SJCRH30 (cell line): ENCODE results near the gene ING2. TPM values are rescaled to one million over a fixed set of nuclear protein-coding genes. Genes with fewer than 3 reads are reported as not detected.
"Not testable (repeated sequence)": the region's sequence is repeated elsewhere in the genome, so short reads cannot be mapped to it uniquely, and the experiment has no call there.

Experiments
- DNase-seq, 2 experiments: peaks; one replicate each; pipeline ENCODE4 v3.0.0-alpha.2; 2015 to 2020
- H3K27ac ChIP-seq: fragments of 250-450 bp; sonication (Bioruptor Pico); 2 replicates; pipeline ENCODE4 v1.5.1; 2020; ENCODE audit warnings: mild to moderate bottlenecking, moderate library complexity
- H3K27me3 ChIP-seq: fragments of 250-450 bp; sonication (Bioruptor Pico); 2 replicates; pipeline ENCODE4 v1.5.1; 2020; ENCODE audit warnings: mild to moderate bottlenecking, moderate library complexity
- H3K36me3 ChIP-seq: fragments of 250-450 bp; sonication (Bioruptor Pico); 2 replicates; pipeline ENCODE4 v1.5.1; 2020; ENCODE audit warnings: mild to moderate bottlenecking, moderate library complexity
- H3K4me1 ChIP-seq: fragments of 250-450 bp; sonication (Bioruptor Pico); 2 replicates; pipeline ENCODE4 v1.5.1; 2020; ENCODE audit warnings: mild to moderate bottlenecking, moderate library complexity
- H3K4me3 ChIP-seq: fragments of 250-450 bp; sonication (Bioruptor Pico); 2 replicates; pipeline ENCODE4 v1.5.1; 2020; ENCODE audit warnings: mild to moderate bottlenecking, moderate library complexity
- H3K9me3 ChIP-seq: fragments of 250-450 bp; sonication (Bioruptor Pico); replicated peaks from 2 replicates; pipeline ENCODE4 v1.5.1; 2020; ENCODE audit warnings: mild to moderate bottlenecking, moderate library complexity
- total RNA-seq: library from RNA; depleted of rRNA; stranded (reverse); fragments of >200 nt; shearing (Covaris generic); gene quantifications from 2 replicates; pipeline ENCODE4 v1.2.3, GENCODE V29; 2014

Gene ING2
- total RNA-seq, 1 experiment from 2014 or later = 11.8 TPM

- not testable (repeated sequence) for H3K27me3 ChIP-seq, H3K36me3 ChIP-seq, DNase-seq, H3K4me3 ChIP-seq, H3K27ac ChIP-seq, H3K4me1 ChIP-seq, H3K9me3 ChIP-seq
Observed at GRCh38 chr4:183482515-183483095, 22.3 kb upstream of the ING2 start.

DNA sequence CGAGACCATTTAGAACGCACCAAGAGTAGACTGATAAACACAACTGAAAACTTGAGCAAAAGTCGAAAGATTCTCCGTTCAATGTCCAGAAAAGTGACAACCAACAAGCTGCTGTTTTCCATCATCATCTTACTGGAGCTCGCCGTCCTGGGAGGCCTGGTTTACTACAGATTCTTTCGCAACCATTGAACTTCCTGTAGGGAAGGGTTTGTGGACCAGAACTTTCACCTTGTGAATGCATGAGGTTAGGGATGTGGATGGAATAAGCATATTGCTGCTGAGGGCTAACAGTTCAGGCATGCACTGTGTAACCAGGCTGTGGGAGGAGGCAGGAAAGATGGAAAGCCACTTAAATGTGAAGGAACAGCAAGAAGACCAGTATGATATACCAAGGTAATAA is 20.9 kb upstream of the ING2 start:
- H3K27ac ChIP-seq = no peak overlapping the region
- no peaks in the 10 kb centered on the region for H3K36me3 ChIP-seq
- no peaks in the 10 kb centered on the region for H3K27me3 ChIP-seq
- no peak for DNase-seq
- H3K4me1 ChIP-seq = no peaks in the 10 kb centered on the region
- H3K4me3 ChIP-seq = no peak overlapping the region
- H3K9me3 ChIP-seq = no peaks in the 10 kb centered on the region

DNA sequence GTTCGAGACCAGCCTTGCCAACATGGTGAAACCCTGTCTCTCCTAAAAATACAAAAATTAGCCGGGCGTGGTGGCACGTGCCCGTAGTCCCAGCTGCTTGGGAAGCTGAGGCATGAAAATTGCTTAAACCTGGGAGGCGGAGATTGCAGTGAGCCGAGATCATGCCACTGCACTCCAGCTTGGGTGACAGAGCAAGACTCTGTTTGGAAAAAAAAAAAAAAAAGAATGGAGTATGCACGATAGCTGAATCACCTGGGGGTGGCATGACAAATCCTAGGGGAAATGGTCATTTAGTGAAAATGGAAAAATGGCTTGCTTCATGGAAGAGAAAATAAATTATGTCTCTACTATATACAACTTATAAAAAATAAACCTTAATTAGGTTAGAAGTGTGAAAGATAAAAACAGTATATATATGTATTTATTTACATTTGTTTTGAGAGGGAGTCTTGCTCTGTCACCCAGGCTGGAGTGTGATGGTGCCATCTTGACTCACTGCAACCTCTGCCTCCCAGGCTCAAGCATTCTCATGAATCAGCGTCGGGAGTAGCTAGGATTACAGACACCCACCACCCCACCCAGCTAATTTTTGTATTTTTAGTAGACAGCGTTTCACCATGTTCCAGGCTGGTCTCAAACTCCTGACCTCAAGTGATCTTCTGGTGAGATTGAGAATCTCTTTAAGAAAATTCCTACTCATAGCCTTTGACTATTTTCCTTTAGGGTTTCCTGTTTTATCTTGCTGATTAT is 19.3 kb upstream of the ING2 start:
- H3K4me1 ChIP-seq = no peaks in the 10 kb centered on the region
- no peak overlapping the region for H3K27ac ChIP-seq
- no peaks in the 10 kb centered on the region for H3K36me3 ChIP-seq
- no peaks in the 10 kb centered on the region for H3K27me3 ChIP-seq
- H3K9me3 ChIP-seq = no peaks in the 10 kb centered on the region
- no peak overlapping the region for H3K4me3 ChIP-seq
- no peak for DNase-seq

DNA sequence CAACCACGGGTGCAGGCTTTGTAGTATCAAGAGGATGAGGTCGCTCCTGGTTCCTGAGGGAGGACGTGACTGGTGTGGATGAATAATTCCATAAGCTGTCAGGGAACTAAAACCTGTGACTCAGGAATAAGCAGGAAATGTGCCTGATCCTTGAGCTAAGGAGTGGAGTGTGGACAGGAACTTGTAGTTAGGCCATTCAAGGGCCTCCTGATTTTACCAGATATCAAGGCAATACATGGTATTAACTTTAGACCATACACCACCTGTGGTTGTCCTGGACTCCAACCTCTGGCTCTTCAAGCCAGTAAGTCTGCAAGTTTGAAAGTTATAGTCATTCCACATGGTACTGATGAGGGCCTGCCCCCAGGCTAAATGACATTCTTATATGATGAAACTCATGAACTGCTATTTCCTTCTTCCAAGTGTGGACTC is 12.1 kb upstream of the ING2 start:
- no peak overlapping the region for H3K27ac ChIP-seq
- DNase-seq = peak; percentile 5 to 14

DNA sequence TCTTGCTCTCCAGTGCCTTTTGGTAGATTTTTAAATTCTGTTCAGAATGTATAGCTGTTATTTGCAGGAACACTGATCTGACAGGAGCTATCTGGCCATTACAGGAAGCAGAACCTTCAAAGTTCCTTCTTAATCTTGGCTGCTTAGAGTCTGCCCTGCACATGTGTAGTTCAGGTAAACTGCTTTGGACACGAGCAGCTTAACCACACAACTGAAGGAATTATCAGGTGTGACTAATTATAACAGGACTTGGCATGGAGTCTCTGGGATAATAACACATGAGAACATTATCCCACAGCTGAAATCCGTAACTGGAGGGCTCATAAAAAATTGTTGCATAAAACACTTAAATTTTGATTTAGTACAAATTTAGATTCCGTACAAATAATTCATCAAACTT is 11.6 kb upstream of the ING2 start:
- H3K4me1 ChIP-seq = no peaks in the 10 kb centered on the region
- peak in 1 of 2 experiments; percentile 1 for DNase-seq
- no peaks in the 10 kb centered on the region for H3K27me3 ChIP-seq
- H3K4me3 ChIP-seq = no peak overlapping the region
- H3K27ac ChIP-seq = no peak overlapping the region
- H3K9me3 ChIP-seq = no peaks in the 10 kb centered on the region
- no peaks in the 10 kb centered on the region for H3K36me3 ChIP-seq

More for the DNA sequence above, 12.1 kb upstream of the ING2 start:
- Histone ChIP-seq H3K9me3 (no peaks in the 10 kb centered on the region), H3K36me3 (no peaks in the 10 kb centered on the region), H3K4me1 (no peaks in the 10 kb centered on the region), H3K27me3 (no peaks in the 10 kb centered on the region), H3K4me3 (no peak overlapping the region)

- no peaks in the 10 kb centered on the region for H3K4me1 ChIP-seq
- no peaks in the 10 kb centered on the region for H3K27me3 ChIP-seq
- no peak overlapping the region for H3K27ac ChIP-seq
- H3K4me3 ChIP-seq = no peak overlapping the region
- no peaks in the 10 kb centered on the region for H3K36me3 ChIP-seq
- no peak for DNase-seq
- H3K9me3 ChIP-seq = no peaks in the 10 kb centered on the region
Observed at GRCh38 chr4:183495184-183495583, 9.7 kb upstream of the ING2 start.

- Histone ChIP-seq H3K4me3 (no peak overlapping the region), H3K27me3 (no peaks in the 10 kb centered on the region), H3K9me3 (no peaks in the 10 kb centered on the region), H3K27ac (no peak overlapping the region), H3K36me3 (no peaks in the 10 kb centered on the region), H3K4me1 (no peaks in the 10 kb centered on the region)
- DNase-seq = no peak
Observed at GRCh38 chr4:183499389-183499788, 5.5 kb upstream of the ING2 start.

- Histone ChIP-seq H3K36me3 (no peaks in the 10 kb centered on the region), H3K4me1 (no peaks in the 10 kb centered on the region), H3K4me3 (no peak overlapping the region), H3K27me3 (no peaks in the 10 kb centered on the region), H3K27ac (no peak overlapping the region), H3K9me3 (no peaks in the 10 kb centered on the region)
- DNase-seq = no peak
Observed at GRCh38 chr4:183499801-183500200, 5.1 kb upstream of the ING2 start.

DNA sequence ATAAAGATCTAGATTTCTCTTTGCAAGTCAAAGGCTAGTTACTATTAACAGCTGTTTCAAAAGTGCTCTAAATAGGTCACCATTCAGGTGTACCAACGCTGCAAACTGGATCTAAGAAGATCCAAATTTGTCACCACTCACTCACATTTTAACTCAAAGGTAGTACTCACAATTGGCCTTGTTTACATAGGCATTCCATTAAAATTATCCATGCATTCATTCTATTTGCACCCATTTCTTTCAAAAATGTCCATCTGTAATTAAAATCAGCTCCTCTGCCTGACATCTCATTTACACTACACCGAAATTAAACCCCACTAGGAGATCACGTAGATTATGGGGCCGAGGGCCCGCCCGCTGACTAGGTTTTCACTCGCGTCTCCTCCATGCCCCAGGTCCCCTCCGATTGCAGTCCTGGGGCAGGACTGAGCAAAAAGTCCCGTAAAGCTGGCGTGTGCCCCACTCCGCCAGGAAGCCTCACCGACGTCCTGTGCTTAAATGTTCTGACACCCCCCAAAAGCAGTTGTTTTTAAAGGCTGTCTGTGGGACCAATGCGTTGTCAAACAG is 1.3 kb upstream of the ING2 start:
- Histone ChIP-seq H3K27ac (peak overlapping the region; percentile 66), H3K4me1 (no peaks in the 10 kb centered on the region), H3K4me3 (peak overlapping the region; percentile 100), H3K36me3 (no peaks in the 10 kb centered on the region), H3K9me3 (no peaks in the 10 kb centered on the region), H3K27me3 (no peaks in the 10 kb centered on the region)
- peak in 1 of 2 experiments; percentile 58 for DNase-seq

- Histone ChIP-seq H3K27ac (peak overlapping the region; percentile 66), H3K27me3 (no peaks in the 10 kb centered on the region), H3K9me3 (no peaks in the 10 kb centered on the region), H3K4me1 (no peaks in the 10 kb centered on the region), H3K4me3 (peak overlapping the region; percentile 100), H3K36me3 (no peaks in the 10 kb centered on the region)
- peak; percentile 94 to 95 for DNase-seq
Observed at GRCh38 chr4:183504064-183504929, 561 bp upstream of the ING2 start.

- Histone ChIP-seq H3K9me3 (no peaks in the 10 kb centered on the region), H3K36me3 (peaks cover 7% of the 10 kb centered on the region; the same call in 1 of the 2 replicates), H3K4me1 (no peaks in the 10 kb centered on the region), H3K27ac (peak overlapping the region; percentile 91), H3K27me3 (no peaks in the 10 kb centered on the region), H3K4me3 (peak overlapping the region; percentile 100)
- DNase-seq = peak; percentile 72 to 76
Observed at GRCh38 chr4:183505611-183506388, 942 bp downstream of the ING2 start.

- no peaks in the 10 kb centered on the region for H3K27me3 ChIP-seq
Observed at GRCh38 chr4:183506389-183506735, 1.5 kb downstream of the ING2 start.

GRCh38 chr4:183507925-183508696 is 3.3 kb downstream of the ING2 start:
- peaks cover 15% of the 10 kb centered on the region; the same call in 1 of the 2 replicates for H3K36me3 ChIP-seq

More at GRCh38 chr4:183506389-183506735, 1.5 kb downstream of the ING2 start:
- H3K27ac ChIP-seq = peak overlapping the region; percentile 91
- H3K4me1 ChIP-seq = no peaks in the 10 kb centered on the region
- H3K9me3 ChIP-seq = no peaks in the 10 kb centered on the region
- peak overlapping the region; percentile 100 for H3K4me3 ChIP-seq
- peaks cover 9% of the 10 kb centered on the region; the same call in 1 of the 2 replicates for H3K36me3 ChIP-seq
- no peak for DNase-seq

More at GRCh38 chr4:183507925-183508696, 3.3 kb downstream of the ING2 start:
- Histone ChIP-seq H3K4me1 (no peaks in the 10 kb centered on the region), H3K27ac (no peak overlapping the region), H3K9me3 (no peaks in the 10 kb centered on the region), H3K27me3 (no peaks in the 10 kb centered on the region), H3K4me3 (no peak overlapping the region)
- no peak for DNase-seq
